Adrenal gland (tissue), 5 donors: ENCODE measurements around the gene OSBP.

Experiments used
- CTCF ChIP-seq, 6 experiments: fragments of 450-650 bp in 4 of 6; fragments of 200-600 bp in 2 of 6; sonication (generic) in 1 of 6; IDR thresholded peaks; 1 replicate in 5 of 6; 2 replicates in 1 of 6; pipeline versions ENCODE4 v1.5.1 to v1.8.0; 2016 to 2021; ENCODE audit warnings: antibody characterized with exemption in 6 of 6, mild to moderate bottlenecking in 2 of 6, moderate library complexity in 1 of 6
- POLR2A ChIP-seq, 2 donors: fragments of 450-650 bp; IDR thresholded peaks; one replicate each; pipeline ENCODE4 v1.6.1; 2017; ENCODE audit warnings: antibody characterized with exemption in 2 of 2, mild to moderate bottlenecking in 2 of 2, moderate library complexity in 1 of 2
- donor health status: DM: no; HTN: no; CAD: no.

- TF ChIP-seq CTCF (IDR thresholded peaks at IDR 0.05) (no peak), POLR2A (IDR thresholded peaks at IDR 0.05) (no peak)
Observed at GRCh38 chr11:59562292-59562691, 53.3 kb downstream of the OSBP start.
